GM12864 (cell line): Measurements from ENCODE around the gene MNT.
A peak's percentile ranks its signal among the peaks of the same experiment; 100 is the strongest.
"Not testable (repeated sequence)": the region's sequence is repeated elsewhere in the genome, so short reads cannot be mapped to it uniquely, and the experiment has no call there.

Source experiments
- DNase-seq: peaks from one replicate; pipeline ENCODE4 v3.0.0-alpha.2; 2011; ENCODE audit warnings: low read depth
- H3K4me3 ChIP-seq: 2 replicates; pipeline ENCODE4 v1.5.1; 2011; ENCODE audit warnings: mild to moderate bottlenecking, low read depth, low read length, control low read depth
- TF ChIP-seq, protein P1 (sequence below): IDR thresholded peaks from 2 replicates; pipeline ENCODE4 v1.5.1; 2011; ENCODE audit warnings: low read depth, mild to moderate bottlenecking, moderate library complexity, low read length, control low read depth, inconsistent platforms; ENCODE audit errors: missing control alignments

MNT gene, protein sequence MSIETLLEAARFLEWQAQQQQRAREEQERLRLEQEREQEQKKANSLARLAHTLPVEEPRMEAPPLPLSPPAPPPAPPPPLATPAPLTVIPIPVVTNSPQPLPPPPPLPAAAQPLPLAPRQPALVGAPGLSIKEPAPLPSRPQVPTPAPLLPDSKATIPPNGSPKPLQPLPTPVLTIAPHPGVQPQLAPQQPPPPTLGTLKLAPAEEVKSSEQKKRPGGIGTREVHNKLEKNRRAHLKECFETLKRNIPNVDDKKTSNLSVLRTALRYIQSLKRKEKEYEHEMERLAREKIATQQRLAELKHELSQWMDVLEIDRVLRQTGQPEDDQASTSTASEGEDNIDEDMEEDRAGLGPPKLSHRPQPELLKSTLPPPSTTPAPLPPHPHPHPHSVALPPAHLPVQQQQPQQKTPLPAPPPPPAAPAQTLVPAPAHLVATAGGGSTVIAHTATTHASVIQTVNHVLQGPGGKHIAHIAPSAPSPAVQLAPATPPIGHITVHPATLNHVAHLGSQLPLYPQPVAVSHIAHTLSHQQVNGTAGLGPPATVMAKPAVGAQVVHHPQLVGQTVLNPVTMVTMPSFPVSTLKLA

DNA sequence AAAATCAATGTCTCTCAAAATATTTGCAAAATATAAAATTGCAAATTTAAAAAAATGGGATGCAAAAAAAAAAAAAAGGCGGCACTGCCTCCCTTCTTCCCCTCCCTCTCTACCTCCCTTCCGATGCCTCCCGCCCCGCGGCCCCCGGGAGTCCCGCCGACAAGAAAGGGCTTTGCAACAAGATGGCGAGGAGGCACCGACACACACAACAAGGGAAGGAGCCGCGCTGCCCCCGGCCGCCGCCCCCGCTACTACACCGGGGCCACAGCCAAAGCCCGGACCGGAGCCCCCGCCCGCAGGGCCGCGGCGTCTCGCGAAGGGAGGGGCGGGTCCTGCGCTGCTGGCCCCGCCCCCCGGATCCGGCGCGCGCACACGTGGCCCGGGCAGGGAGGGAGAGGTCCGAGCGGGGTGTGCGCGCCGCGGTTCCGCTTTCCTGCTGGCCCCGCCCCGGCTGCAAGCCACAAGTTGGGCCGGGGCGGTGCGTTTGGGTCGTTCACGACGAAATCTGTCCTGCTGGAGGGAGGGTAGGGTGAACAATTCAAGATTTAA lies at the start of gene MNT:
TSS of gene MNT (minus strand) at position 184 of the 549 bp plus-strand sequence. CDS start 348 bp downstream, outside the sequence.
- DNase-seq = peak; percentile 74
- TF ChIP-seq, protein P1, sequence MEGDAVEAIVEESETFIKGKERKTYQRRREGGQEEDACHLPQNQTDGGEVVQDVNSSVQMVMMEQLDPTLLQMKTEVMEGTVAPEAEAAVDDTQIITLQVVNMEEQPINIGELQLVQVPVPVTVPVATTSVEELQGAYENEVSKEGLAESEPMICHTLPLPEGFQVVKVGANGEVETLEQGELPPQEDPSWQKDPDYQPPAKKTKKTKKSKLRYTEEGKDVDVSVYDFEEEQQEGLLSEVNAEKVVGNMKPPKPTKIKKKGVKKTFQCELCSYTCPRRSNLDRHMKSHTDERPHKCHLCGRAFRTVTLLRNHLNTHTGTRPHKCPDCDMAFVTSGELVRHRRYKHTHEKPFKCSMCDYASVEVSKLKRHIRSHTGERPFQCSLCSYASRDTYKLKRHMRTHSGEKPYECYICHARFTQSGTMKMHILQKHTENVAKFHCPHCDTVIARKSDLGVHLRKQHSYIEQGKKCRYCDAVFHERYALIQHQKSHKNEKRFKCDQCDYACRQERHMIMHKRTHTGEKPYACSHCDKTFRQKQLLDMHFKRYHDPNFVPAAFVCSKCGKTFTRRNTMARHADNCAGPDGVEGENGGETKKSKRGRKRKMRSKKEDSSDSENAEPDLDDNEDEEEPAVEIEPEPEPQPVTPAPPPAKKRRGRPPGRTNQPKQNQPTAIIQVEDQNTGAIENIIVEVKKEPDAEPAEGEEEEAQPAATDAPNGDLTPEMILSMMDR = no peak
- peak within 1 kb of the TSS; percentile 79 for H3K4me3 ChIP-seq

DNA sequence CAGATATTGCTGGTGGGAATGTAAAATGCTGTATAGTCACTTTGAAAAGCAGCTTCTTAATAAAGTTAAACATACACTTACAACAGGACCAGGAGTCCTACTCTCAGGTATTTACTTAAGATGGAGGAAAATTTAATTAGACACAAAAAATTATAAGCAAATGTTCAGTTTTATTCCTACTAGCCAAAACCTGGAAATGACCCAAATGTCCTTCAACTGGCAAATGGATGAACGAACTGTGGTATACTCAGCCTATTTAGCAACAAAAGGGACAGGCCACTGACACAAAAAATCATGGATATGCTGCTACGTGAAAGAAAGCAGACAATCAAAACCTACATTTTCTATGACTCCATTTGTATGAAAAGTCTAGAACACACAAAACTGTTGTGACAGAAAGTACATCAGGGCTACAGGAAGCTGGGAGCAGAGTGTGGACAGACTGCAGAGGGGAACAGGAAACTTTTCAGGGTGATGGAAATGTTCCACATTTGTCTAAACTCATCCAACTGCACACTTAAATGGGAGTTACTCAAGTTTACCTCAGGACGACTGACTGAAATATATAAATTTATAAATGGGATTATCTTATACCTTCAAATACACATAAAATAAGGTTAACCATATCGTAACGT lies 49.3 kb upstream of the MNT start:
- no peak for DNase-seq
- H3K4me3 ChIP-seq = no peak overlapping the region
- TF ChIP-seq, protein P1 = no peak

DNA sequence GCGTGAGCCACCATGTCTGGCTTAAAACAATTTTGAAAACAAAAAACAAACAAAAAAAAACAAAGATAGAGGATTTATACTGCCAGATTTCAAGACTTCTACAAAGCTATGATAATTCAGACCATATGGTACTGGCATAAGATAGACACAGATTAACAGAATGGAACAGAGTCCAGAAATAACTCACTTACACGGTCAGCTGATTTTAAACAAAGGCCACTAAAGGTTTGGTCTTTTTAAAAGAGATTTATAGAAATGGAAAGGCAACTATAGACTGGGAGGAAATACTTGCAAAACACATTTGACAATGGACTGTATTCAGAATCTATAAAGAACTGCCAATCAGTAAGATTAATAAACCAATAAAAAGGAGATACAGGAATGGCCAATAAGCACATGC lies 48.6 kb upstream of the MNT start:
- DNase-seq = no peak

DNA sequence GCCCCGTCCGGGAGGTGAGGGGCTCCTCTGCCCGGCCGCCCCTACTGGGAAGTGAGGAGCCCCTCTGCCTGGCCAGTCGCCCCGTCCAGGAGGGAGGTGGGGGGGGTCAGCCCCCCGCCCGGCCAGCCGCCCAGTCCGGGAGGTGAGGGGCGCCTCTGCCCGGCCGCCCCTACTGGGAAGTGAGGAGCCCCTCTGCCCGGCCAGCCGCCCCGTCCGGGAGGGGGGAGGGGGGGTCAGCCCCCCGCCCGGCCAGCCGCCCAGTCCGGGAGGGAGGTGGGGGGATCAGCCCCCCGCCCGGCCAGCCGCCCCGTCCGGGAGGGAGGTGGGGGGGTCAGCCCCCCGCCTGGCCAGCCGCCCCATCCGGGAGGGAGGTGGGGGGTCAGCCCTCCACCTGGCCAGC lies 46.6 kb upstream of the MNT start:
- not testable (repeated sequence) for H3K4me3 ChIP-seq, DNase-seq

More for the DNA sequence above, 48.6 kb upstream of the MNT start:
- no peak overlapping the region for H3K4me3 ChIP-seq
- TF ChIP-seq, protein P1 = no peak

DNA sequence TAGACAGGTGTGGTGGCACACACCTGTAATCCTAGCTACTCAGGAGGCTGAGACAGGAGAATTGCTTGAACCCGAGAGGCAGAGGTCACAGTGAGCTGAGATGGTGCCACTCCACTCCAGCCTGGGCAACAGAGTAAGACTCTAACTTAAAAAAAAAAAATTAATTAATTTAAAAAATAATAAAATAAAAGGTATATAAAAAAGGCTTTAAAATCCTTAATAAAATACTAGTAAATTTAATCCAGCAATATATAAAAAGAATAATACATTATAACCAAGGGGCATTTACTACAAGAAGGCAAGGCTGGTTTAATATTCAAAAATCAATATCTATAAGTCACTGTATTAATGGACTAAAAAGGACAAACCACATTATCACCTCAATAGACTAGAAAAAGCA lies 44.8 kb upstream of the MNT start:
- no peak overlapping the region for H3K4me3 ChIP-seq
- no peak for DNase-seq
- TF ChIP-seq, protein P1 = no peak

DNA sequence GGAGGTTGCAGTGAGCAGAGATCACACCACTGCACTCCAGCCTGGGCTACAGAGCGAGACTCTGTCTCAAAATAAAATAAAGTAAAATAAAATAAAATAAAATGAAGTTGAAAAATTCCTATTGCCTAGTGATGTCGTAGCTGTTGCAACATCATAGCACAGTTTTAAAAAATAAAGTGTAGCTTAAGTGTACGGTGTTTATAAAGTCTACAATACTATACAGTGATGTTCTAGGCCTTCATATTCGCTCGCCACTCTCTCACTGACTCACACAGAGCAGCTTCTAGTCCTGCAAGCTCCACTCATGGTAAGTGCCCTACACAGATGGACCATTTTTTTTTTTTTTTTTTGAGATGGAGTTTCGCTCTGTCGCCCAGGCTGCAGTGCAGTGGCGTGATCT lies 43.5 kb upstream of the MNT start:
- TF ChIP-seq, protein P1 = no peak
- H3K4me3 ChIP-seq = no peak overlapping the region
- DNase-seq = no peak

DNA sequence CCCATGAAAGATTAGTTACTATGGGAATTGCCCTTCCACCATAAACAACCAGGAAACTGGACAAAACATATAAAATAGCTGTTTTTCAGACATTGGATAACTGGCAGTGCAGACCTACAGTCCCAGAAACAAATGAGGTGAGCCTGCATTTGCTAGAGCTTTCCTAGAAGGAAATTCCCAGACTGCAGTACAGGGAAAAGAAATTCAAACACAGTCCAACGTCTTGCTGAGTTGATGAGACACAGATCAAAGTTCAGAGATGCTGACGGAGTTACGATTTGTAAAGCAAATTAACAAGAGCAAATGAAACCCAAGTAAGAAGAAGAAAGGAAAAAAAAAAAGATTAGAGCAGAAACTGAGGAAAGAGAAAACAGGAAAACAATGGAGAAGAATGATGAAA lies 41.3 kb upstream of the MNT start:
- no peak for DNase-seq
- TF ChIP-seq, protein P1 = no peak
- H3K4me3 ChIP-seq = no peak overlapping the region
